ENCODE measurements around the gene NFIX.

NFIX gene

DNA sequence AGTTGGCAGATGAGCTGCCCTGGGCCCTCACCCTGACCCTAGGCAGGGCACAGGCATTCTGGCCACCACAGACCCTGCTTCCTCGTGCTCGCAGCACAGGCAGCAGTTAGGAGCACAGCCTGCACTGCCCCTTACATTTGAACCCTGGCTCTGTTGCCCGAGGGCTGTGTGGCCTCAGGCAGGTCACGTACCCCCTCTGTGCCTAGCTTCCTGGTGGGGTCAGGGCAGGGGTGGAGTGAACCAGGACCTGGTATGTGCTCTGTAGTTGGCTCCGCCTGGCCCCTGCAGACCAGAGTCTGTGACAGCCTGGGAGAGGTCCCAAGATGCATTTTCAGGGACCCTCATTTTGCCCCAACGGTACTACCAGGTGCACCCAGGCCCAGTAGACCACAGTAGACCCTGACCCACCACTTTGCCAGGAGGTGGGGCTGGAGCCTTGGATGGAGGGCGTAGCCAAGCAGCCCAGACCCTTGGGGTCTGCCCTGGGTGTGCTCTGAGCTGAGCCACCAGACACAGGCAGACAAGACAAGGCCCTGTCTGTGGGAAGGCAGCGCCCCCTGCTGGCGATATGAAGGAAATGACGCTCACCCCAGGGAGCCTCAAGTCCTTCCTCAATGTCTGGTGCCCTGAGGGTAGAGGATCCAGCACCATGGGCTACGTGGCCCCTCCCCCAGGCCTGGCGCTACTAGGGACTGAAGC lies 98.3 kb downstream of the NFIX start:
- peak; percentile 84 for DNase-seq (ENCODE audit: low spot score)

DNA sequence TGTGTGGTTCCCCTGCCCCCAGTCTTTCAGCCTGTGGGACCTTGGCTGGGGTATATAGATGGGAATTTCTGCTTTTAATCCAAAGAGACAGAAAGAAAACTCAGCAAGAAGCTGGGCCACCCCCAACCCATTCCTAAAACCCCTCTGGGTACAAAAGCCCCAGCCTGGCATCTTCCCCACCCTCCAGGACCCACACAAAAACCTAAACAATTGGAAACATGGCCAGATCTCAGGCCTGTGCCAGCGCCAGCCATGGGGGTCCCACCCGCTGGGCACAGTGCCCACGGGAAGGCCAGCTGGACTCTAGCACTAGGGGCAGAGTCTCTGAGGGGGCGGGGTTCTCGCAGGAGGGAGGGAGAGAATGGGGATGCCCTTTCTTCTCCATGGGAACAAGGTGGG lies 98.8 kb downstream of the NFIX start:
- DNase-seq (ENCODE audit: low spot score), result no peak

DNA sequence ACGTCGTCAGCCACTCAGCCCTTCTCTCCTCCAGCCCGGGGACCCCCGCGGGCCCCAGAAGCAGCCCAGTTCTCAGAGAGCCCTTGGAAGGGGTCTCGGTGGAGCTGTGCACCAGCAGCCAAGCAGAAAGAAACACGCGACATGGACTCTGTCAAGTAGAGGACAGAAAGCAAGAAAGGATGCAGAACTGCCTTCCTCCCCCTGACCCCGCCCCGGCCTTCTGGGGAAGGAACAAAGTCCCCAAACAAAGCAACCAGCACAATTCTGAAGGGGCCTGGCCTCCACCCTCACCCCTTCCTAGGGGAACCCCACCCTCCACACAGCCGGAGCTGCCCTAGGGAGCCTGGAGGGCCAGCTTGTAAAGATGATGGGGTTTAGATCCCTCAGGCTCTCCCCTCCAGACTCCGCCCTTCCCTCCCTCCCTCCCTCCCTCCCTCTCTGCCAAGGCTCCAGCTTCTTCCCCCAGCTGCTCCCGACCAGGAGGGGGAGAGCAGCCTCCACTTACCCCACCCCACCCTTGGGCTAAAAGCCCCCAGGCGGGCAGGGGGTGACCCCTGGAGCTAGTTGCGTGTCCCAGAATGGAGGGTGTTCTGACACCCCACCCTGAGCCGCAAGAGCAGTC lies 99.6 kb downstream of the NFIX start:
- DNase-seq (ENCODE audit: low spot score), result no peak

DNA sequence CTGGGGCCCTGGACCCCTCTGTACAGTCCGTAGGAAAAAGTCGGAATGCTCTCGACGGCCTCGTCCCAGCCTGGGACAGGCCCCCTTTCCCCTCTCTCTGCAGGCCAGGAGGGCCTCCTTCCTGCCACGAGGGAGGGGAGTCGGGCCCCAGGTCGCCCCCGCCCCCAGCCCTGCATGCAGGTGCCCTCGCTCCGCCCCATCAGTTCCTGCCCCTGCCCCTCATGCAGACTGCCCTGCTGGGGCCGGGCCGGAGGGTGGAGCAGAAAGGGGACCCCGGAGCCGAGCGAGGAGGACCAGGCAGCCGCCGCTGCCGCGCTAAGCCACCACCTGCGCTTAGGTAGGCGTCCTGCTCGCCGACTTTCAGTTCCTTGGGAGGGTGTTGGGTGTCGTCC lies 100.1 kb downstream of the NFIX start:
- DNase-seq (ENCODE audit: low spot score), result no peak

DNA sequence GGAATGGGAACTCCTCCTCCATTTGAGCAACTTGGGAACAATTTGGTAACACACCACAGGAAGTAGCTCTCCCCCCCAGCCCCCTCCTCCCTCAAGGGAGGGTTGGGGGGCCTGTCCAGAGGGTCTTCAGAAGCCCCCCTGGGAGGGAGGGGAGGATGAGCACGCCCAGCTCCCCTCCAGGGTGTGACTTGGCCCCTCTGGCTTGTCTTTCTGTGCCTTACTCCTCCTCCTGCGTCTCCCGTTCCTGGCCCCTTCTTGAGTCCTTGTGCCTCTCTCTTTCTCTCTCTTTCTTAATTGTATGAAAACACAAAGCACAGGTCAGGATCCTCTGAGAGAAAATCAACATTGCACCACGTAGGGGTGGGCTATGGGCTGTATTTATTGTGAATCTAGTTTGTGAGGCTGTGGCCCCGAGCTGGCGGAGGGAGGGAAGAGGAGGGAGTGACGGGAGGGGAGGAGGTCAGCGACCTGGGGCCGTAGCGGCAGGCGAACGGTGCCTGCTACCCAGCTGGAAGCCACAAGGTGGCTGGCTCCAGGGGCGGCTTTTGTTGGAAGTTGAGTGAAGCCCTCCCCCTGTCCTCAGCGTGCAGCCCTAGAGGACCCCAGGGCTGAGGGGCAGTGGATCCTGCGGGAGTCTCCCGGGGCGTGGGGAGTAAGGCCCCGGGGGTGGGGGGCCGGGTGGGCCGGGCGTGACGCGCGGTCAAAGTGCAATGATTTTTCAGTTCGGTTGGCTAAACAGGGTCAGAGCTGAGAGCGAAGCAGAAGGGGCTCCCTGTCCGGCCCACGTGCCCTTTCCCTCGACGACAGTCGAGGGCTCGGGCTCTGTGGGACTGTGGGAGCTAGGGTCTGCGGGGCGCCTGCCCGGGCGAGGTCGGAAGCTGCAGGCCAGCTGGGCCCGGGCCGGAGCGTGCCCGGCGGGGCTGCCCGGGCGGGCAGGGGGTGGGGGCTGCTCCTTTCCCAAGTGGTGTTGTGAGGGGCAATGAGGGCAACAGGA lies 101.0 kb downstream of the NFIX start:
- no peak for DNase-seq (ENCODE audit: low spot score)

DNA sequence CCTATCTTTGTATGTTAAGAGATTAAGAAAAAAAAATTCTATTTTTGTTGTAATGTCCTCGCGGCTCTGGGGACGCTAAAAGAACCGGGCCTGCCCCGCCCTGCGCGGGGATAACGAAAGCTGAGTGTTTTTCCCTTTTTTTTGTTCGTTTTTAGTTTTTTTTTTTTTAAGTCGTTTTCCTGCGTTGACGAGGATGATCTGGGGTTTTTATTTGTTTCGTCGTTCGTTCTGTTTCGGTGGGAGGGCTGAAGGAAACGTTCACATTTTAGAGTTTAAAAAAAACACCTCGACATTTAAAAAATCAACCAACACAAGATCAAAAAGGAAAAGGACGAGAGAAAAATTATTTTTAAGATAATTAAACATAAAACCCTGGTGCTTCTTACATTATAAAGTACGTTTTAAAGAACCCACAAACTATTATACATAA lies 101.8 kb downstream of the NFIX start:
- no peak for DNase-seq (ENCODE audit: low spot score)

DNA sequence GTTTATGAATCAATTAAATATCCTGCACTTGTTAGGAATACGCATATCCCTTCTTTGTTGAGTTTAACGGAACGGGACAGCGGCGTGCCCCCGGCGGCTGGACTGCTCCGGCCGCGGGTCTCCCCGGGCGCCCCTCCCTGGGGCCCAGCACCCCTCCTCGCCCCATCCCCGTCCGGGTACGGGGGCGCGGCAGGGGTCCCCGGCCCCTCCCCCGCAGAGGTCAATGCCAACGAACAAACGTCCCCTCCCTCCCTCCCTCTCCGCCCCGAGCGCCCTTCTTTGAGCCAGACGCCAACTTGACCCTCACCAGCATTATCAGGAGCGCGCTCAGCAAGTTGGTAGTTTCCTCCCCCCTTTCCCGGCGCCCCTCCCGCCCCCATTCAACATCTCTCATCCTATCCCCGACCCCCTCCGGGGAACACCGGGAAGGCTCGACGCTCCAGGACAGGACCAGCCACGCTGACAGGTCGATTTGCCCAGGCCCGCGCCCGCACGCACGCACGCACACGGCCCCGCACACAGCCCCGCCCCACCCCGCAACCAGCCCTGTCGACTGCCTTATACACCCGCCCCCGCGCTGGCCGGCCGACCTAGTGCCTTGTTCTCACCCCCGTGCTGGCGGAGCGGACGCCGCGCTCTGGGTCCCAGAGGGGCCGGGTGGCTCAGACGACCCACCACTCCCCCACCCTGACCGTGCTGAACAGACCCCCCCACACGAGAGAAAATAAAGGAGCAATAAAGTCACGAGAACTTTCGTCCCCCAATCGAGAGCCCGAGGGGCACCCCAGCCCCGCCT lies 102.4 kb downstream of the NFIX start:
- no peak for DNase-seq (ENCODE audit: low spot score)

DNA sequence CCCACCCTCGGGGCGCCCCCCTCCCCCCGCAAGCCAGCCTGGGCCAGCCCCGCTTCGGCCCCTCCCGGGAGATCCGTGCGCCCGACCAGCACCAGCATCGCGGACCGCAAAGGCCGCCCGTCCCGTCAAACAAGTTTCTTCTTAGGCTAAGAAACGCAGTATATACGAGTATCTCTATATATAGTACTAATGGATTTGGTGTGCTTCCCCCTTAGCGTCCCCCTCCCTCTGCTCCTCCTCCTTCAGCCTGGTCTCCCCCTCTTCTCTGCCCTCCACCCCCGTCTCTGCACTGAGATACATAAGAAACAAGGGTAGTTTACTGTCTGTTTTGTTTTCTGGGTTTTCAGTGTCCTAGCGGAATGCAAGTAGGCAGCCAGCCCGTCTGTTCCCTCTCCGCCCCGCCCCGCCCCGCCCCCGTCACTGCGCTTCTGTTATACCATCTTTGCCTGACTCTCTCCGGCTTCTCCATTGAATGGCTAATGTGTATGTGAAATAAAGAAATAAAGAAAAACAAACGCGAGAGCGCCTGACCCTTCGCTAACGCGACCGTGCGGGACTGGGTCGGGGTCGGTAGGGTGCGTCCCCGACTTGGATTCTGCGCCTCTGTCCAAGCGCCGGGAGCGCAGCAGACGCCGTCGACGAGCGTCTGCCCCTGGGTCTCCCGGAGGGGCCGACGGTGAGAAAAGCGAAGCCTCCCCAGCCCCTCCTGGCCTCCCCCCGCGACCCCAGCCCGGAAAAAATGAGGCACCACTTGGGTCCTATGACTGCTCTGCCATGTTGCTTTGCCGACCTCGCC lies 103.2 kb downstream of the NFIX start:
- DNase-seq (ENCODE audit: low spot score), result peak; percentile 37

DNA sequence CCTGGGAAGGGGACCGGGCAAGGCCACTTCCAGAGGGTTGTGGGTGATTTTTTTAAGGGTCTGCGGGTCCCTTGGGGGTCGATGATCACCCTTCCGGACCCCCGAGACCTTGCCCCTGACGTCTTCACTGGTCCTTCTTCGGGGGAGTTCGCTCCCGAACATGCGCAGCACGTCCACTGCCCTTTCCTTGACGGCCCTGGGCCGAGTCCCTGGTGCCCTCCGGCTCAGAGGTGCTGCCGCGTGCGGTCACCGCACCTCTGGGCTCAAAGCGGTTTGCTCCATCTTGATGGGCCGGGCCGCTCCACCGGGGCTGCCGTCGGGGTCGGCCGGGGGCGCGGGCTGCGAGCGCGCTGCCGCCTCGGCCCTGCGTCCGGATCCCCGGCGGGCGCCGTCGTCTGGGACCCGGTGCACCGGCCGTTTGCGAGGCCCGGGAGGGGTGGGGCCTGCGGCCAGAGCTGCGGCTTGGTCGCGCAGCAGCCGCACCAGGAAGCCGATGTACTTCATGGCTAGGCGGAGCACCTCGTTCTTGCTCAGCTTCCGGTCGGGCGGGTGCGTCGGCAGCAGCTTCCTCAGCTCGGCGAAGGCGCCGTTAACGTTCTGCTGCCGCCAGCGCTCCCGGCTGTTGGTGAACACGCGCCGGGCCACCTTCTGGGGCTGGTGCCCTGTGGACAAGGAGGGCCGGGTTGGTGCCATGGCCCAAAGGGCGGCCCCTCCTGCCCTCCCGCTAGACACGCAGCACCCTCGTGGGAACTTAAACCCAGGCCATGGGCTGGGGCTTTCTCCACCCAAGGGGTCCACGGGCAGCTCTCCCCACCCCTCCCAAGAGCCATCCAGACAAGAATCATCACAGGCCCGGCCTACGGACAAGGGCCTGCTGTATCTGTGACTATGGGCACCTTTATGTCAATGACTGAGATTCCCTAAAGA lies 104.1 kb downstream of the NFIX start:
- DNase-seq (ENCODE audit: low spot score), result peak; percentile 82

DNA sequence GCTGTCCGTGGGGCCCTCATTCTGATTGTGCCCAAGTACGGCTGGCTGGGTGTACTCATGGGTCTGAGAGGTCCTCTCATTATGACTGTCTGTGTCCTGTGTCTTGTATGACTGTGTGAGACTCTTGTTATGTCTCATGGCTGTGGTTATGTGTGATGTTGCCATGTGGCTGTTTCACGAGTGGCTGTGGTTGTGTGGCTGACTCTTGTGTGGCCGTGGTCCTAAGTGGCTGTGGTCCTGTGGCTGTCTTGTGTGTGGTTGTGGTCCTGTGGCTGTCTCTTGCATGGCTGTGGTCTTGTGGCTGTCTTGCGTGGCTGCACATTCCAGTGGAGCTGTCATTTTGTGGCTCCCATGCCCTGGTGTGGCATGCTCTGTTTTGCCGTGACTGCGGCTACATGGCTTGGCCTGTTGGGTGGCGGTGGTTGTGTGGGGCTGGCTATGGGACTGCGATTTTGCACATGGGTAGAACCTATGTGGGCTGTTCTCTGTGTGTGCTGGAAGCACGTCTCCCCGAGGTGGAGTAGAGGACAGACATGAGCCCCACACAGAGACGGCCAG lies 104.8 kb downstream of the NFIX start:
- DNase-seq (ENCODE audit: low spot score), result peak; percentile 86

DNA sequence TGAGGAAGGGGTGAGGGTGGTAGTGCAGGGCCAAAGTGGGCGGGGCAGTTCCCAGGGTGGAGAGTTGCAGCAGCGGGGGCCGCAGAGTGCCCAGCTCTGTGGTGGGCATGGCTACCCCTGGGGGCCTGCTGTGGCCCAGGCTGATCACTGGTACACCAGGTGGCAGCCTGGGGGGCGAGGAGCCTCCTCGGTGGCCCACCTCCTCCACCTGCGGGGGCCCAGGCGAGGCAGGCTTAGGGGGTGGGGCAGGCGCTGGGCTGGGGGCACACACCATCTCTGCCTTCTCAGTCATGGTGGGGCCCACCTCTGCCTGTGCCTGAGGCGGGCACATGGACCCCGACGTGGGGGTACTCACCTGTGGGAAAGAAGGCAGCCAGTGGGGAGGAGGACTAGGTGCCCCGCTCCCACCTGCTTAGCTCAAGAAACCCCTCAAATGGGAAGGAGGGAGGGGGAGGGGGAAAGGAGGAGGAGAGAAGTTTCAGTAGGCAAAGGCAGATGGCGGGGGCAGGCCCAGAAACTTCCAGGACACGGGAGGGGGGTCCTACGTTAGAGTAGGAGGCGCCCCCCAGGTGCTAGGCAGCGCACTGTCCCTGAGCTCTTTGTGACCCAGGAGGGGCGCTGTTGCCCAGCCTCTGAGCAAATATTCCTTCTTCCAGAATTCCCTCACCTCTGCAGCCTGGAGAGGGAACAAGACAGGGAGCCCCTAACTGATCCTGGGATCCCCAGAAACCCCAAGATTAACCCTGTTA lies 105.7 kb downstream of the NFIX start:
- no peak for DNase-seq (ENCODE audit: low spot score)

DNA sequence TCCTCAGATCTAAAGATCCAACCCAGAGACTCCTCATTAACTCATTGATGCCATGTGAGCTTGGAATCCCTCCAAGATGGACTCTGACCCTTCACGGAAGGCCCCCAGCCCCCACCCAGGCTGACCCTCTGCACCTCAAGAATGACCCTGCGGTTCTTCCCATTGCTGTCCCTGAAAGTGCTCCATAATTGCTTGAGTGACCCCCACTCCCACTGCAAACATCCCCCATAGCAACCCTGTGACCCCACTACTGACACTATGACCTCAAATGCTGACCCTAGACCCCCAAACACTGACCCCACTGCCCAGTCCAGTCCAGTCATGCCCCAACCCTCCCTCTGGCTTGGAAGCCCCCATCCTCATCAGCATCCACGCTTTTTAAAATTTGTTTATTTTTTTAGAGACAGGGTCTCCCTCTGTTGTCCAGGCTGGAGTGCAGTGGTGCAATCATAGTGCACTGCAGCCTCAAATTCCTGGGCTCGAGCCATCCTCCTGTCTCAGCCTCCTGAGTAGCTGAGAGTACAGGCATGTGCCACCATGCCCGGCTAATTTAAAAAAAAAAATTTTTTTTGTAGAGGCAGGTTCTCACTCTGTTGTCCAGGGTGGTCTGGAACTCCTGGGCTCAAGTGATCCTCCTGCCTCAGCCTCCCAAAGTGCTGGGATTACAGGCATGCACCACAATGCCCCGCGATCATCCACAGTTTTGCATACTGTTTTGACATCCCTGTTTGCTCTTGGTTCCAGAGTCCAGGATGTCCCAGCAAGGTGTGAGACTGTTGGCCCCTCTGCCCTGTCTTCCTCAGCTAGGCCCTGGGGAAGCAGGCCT lies 106.5 kb downstream of the NFIX start:
- DNase-seq (ENCODE audit: low spot score), result no peak

DNA sequence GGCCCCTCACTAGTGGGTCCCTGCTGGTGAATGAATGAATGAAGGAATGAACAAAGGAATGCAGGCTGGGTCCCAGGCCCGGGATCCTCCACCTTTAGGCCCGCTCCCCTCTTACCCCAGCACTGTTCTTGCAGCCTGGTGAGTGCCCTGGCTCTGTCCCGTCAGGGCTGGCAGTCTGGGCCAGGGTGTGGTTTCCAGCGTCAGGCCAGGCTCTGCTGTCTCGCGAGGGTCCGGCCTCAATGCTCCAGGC lies 107.1 kb downstream of the NFIX start:
- no peak for DNase-seq (ENCODE audit: low spot score)

DNA sequence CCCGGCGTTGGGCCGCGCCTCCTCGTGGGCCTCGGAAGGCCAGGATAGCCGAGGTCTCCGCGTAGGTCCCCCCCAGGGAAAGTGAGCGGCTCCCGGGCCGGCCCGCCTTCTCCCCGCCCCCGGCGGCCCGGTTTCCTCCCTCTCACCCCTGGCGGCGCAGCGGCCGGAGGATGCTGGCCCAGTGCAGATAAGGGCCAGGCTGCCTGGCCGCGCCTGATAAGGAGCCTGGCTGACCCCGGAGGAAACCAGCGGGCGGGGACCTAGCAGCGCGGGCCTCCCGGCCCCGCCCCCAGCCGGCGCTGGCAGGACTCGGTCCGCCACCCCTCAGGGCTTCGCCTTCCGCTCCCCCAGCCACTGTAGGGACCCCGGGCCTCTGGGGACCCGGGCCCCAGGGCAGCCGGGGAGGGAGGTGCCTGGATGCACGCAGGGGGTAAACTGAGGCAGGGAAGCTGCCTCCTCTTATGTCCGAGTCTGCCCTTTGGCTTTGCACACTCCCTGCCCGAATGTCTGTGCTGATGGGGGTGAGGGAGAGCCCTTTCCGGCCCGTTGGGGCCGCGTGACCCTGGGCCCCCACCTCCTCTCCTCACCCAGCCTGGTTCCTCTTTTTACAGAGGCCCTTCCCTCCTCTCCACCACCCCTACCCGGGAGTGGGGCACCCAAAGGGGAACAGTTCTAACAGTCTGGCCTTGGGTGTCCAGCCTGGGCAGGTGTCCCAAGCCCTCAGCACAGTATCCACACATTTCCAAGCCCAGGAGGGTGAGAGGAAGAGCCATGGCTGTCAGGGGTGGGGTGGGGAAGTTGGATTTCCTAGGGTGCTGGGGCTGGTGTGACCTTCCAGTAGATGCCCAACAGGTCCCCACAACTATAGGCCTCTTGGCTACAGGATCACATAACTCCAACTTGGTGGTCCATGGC lies 107.6 kb downstream of the NFIX start, which contains the start of gene LYL1:
Gene LYL1 (minus strand): TSS at position 193 of the 915 bp plus-strand sequence. CDS start 1,687 bp downstream, outside the sequence.
- peak; percentile 20 for DNase-seq (ENCODE audit: low spot score)

DNA sequence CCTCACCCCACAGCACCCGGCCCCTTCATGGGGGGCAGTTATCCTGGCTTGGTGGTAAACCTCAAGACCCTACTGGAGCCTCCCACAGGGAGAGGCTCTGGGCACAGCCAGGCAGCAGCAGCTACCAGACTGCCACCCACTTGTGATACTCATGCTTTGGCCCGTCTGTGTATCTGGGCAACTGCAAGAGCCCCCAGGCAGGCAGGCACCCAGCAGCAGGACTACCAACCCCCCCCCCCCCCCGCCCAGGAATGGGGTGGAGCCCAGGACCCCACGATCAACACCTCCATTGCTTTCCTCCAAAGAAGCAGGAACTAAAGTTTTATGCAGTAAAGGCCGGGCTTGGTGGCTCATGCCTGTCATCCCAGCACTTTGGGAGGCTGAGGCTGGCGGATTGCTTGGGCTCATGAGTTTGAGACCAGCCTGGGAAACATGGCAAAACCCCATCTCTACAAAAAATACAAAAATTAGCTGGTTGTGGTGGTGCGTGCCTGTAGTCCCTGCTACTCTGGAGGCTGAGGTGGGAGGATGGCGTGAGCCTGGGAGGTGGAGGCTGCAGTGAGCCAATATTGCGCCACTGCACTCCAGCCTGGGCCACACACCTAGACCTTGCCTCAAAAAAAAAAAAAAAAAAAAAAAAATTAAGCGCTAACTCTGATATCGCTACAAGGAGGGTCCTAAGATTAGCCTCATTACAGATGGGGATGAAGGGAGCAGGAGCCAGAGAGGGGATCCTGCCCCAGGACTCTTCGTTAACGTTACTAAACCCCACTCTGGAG lies 108.5 kb downstream of the NFIX start:
- no peak for DNase-seq (ENCODE audit: low spot score)

DNA sequence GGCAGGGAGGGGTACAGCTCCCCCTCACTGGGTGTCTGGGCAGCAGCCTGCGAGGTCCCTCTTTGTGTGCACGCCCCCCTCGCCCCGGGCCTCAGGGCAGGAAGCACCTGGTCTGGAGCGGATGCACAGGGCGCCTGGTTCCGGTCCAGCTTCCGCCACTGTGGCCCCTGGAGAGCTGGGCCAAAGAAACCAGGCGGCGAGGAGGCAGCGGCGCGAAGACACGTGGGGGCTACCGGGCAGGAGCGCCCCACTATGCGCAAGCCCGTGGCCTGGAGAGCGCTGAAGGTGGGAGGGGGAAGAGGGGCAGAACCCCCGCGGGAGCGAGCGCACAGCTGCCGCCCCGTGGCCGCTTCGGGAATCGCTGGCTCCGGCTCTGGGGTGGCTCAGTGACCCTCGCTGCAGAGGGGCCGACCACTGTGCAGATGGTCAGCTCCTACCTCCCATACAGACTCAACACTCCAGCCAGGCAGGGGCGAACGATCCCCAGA lies 109.1 kb downstream of the NFIX start:
- DNase-seq (ENCODE audit: low spot score), result peak; percentile 63

All from CD4-positive, alpha-beta T cell treated with Interleukin-2 at 100 ng/mL for 4 hours (primary cell).